ENCODE measurements around the gene ASXL1. TPM values are rescaled to one million over a fixed set of nuclear protein-coding genes. Genes with fewer than 3 reads are reported as not detected.

ASXL1 gene
- total and polyA plus RNA-seq, 9 of the 15 experiments (the other 6 are each of a cell fraction or from before 2014, with no cell fraction given) = 6.5 to 65.3 (median 32.3) TPM

DNA sequence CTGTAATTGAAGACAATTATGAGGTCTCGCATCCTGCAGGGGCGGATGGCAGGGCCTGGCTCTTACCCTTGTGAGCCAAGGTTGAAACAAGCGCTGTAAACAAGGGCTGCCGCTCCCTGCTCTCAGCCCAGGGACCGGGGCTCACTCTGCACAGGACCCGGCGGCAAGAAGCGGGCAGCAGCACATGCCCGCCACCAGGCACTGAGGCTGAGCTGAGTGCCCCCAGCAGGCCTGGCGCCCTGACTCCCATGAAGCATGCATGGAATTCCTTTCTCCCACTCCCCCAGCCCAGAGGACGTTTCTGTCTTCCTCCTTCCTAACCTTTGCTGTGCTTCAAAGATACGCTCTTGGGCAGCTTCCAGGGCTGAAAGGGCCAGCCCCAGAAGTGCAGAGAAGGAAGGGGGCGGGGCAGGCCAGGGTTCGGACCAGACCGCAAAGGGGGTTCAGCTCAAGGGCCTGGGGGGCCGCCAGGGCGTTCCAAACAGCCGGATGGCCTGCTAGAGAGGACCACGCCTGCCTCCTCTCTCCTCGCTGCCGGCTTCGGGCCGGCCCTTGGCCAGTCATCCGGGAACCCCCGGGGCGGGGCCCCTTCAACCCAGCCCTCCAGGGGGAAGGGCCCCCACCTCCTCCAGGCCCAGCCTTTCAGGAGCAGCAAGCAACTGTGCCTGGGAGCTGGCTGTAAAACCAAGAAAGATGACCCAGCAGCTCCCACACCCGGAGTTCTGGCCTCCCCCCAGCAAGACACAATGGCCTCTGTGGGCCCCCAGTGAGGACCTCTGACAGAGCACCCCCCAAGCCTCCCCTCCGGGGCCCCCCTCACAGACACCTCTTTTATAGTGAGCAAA is 117.1 kb downstream of the ASXL1 start (continued):
- TF ChIP-seq ZNF655 (CRISPR knock-in tag; IDR thresholded peaks at IDR 0.05) = no peak
- TF ChIP-seq ZNF449 (CRISPR knock-in tag; IDR thresholded peaks at IDR 0.05) = no peak
- peak; percentile 67 for TF ChIP-seq ZFX (CRISPR knock-in tag; IDR thresholded peaks at IDR 0.05)
- TF ChIP-seq PRDM10 (IDR thresholded peaks at IDR 0.05; ENCODE audit: partially characterized antibody) = peak; percentile 70
- TF ChIP-seq TAF7 (tag; IDR thresholded peaks at IDR 0.05) = no peak
- TF ChIP-seq ADNP (tag; IDR thresholded peaks at IDR 0.05) = no peak
- TF ChIP-seq ID3 (CRISPR knock-in tag; IDR thresholded peaks at IDR 0.05) = no peak
- no peak; the same call in 1 of the 2 replicates for TF ChIP-seq ID3 (tag; IDR thresholded peaks at IDR 0.05)
- no peak for TF ChIP-seq PTTG1 (tag; IDR thresholded peaks at IDR 0.05; ENCODE audit: low read depth)
- no peak for TF ChIP-seq MECOM (CRISPR knock-in tag; IDR thresholded peaks at IDR 0.05)
- no peak; the same call in 1 of the 2 replicates for TF ChIP-seq TAL1 (IDR thresholded peaks at IDR 0.05)
- no peak for TF ChIP-seq RBM39 (optimal IDR thresholded peaks at IDR 0.05; ENCODE audit: low read depth, low read length)
- no peak for TF ChIP-seq MCM7 (IDR thresholded peaks at IDR 0.05)
- TF ChIP-seq MXD1 (CRISPR knock-in tag; IDR thresholded peaks at IDR 0.05; ENCODE audit: borderline replicate concordance, poor library complexity, severe bottlenecking) = no peak
- no peak for TF ChIP-seq MEF2D (tag; conservative IDR thresholded peaks at IDR 0.05; ENCODE audit: low read depth)
- peak in 1 of 2 experiments; percentile 73; a peak in 1 of 4 replicates for TF ChIP-seq FOXA3 (CRISPR knock-in tag; conservative IDR thresholded peaks at IDR 0.05 in 1 of 2, IDR thresholded peaks at IDR 0.05 in 1 of 2)
- TF ChIP-seq CREB3L1 (IDR thresholded peaks at IDR 0.05; ENCODE audit: borderline replicate concordance, low read depth) = 0 out of 2 replicates have a peak, but pooled peaks have one; percentile 11
